Right forelimb (tissue), 1 donor: ENCODE measurements around the gene VDR.
A peak's percentile ranks its signal among the peaks of the same experiment; 100 is the strongest.
"Not testable (repeated sequence)": the region's sequence is repeated elsewhere in the genome, so short reads cannot be mapped to it uniquely, and the experiment has no call there.

ENCODE experiments used
- DNase-seq: peaks from one replicate; pipeline ENCODE4 v3.0.0-alpha.2; 2018

The VDR gene

GRCh38 chr12:47823422-47824086, 81.2 kb downstream of the VDR start:
- no peak for DNase-seq

GRCh38 chr12:47822863-47823262, 81.9 kb downstream of the VDR start:
- no peak for DNase-seq

GRCh38 chr12:47822401-47822800, 82.4 kb downstream of the VDR start:
- DNase-seq = no peak

- DNase-seq = no peak
These were observed 83.5 kb downstream of the VDR start for GRCh38 chr12:47821346-47821706.

- no peak for DNase-seq
These were observed 84.0 kb downstream of the VDR start for GRCh38 chr12:47820631-47821345.

- DNase-seq = peak; percentile 91
These were observed 84.7 kb downstream of the VDR start, which contains the start of gene HDAC7 for GRCh38 chr12:47819896-47820630. Gene HDAC7 (minus strand): TSS chr12:47819903. CDS start chr12:47819785, 118 bp downstream.

- DNase-seq = peak; percentile 72
These were observed 85.5 kb downstream of the VDR start for GRCh38 chr12:47819138-47819895.

- DNase-seq = no peak
These were observed 86.2 kb downstream of the VDR start for GRCh38 chr12:47818467-47819137.

GRCh38 chr12:47818007-47818376, 86.8 kb downstream of the VDR start:
- DNase-seq = no peak

- DNase-seq = no peak
These were observed 87.4 kb downstream of the VDR start for GRCh38 chr12:47817272-47818006.

- DNase-seq = no peak
These were observed 88.2 kb downstream of the VDR start for GRCh38 chr12:47816403-47817271.

GRCh38 chr12:47815447-47815846, 89.3 kb downstream of the VDR start:
- DNase-seq = not testable (repeated sequence)

GRCh38 chr12:47814539-47815170, 90.1 kb downstream of the VDR start:
- no peak for DNase-seq

GRCh38 chr12:47813511-47814196, 91.1 kb downstream of the VDR start:
- no peak for DNase-seq

- DNase-seq = peak; percentile 84
These were observed 91.8 kb downstream of the VDR start for GRCh38 chr12:47812797-47813510.

- peak; percentile 82 for DNase-seq
These were observed 93.0 kb downstream of the VDR start for GRCh38 chr12:47811581-47812484.

- no peak for DNase-seq
These were observed 93.8 kb downstream of the VDR start for GRCh38 chr12:47811072-47811396.

GRCh38 chr12:47809518-47809917, 95.3 kb downstream of the VDR start:
- not testable (repeated sequence) for DNase-seq
